Right lobe of liver (tissue), 4 donors: ENCODE results near the gene SOX12.

Source experiments
- POLR2A ChIP-seq: fragments of 450-650 bp; IDR thresholded peaks from one replicate; pipeline ENCODE4 v1.6.1; 2017; ENCODE audit warnings: antibody characterized with exemption, mild to moderate bottlenecking
- TF ChIP-seq, protein P1 (sequence below), 4 donors: fragments of 200-600 bp in 3 of 4; fragments of 450-650 bp in 1 of 4; IDR thresholded peaks; one replicate each; pipeline versions ENCODE4 v1.5.1 to v1.8.0; 2016 to 2022; ENCODE audit warnings: antibody characterized with exemption in 4 of 4, mild to moderate bottlenecking in 2 of 4
- donor health status: DM: no; HTN: no; CAD: no.
- donor health status: DM: no; HTN: no; CAD: no.
- donor health status: DM: no; HTN: yes; CAD: no.

DNA sequence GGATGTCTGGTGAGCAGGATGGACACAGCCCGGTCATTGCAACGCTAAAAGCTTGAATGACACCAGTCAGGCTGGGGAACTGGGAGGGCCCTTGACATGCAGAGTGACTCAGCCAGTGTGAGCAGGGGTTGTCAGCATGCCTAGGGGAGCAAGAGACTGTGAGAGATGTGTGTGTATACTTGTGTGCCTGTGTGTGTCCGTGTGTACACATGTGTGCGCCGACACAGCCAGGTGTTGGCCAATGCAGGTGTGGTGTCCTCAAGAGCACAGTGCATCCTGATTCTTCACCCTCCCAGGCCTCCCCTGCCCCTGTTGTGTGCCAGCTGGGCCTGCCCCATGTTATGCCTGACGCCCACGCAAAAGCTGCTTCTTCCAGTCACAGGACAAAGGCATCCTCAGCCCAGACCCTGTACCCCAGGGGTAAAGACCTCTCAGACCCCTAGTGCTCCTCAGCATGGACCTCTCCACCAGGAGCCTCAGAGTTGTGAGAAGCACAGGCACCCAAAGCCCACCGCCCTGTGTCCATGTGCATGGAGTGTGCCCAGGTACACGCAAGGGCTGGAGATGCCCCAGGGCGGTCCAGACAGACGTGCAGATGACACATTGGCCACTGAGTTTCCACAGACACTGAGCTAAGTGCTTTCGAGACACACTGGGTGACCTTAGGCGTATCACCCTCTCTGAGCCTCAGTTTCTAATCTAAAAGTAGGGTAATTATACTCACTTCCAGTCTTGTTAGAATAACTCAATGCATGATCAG lies 38.1 kb downstream of the SOX12 start:
- TF ChIP-seq POLR2A, result no peak
- TF ChIP-seq, protein P1, sequence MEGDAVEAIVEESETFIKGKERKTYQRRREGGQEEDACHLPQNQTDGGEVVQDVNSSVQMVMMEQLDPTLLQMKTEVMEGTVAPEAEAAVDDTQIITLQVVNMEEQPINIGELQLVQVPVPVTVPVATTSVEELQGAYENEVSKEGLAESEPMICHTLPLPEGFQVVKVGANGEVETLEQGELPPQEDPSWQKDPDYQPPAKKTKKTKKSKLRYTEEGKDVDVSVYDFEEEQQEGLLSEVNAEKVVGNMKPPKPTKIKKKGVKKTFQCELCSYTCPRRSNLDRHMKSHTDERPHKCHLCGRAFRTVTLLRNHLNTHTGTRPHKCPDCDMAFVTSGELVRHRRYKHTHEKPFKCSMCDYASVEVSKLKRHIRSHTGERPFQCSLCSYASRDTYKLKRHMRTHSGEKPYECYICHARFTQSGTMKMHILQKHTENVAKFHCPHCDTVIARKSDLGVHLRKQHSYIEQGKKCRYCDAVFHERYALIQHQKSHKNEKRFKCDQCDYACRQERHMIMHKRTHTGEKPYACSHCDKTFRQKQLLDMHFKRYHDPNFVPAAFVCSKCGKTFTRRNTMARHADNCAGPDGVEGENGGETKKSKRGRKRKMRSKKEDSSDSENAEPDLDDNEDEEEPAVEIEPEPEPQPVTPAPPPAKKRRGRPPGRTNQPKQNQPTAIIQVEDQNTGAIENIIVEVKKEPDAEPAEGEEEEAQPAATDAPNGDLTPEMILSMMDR (IDR thresholded peaks at IDR 0.05), result no peak
